GM18858 (cell line): ENCODE results near the gene ARL5A.
"Not testable (repeated sequence)": the region's sequence is repeated elsewhere in the genome, so short reads cannot be mapped to it uniquely, and the experiment has no call there.

Source experiments
- ATAC-seq: cut with Tn5 transposase; IDR thresholded peaks from one replicate; pipeline ENCODE4 v1.9.1; 2021; ENCODE audit not compliant: unreplicated experiment

The ARL5A gene

GRCh38 chr2:151799886-151800292, 28.3 kb downstream of the ARL5A start:
- no peak for ATAC-seq

DNA sequence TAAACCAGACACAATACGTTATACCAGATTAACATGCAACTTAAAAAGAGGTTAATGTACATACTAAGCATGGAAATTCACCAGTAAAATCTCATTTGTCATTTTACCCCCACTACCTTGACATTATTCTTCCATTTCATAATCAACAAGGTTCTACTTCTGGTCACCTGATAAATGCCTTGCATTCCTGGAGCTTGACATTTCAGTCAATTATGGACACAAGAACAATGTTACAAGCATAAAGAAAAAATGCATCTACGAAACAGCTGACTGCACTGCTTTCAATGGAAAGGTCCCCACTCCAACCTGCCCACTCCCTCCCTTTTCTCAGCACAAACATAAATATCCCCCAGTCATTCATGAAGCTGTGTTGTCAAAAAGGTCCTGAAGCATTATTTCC, 31.4 kb downstream of the ARL5A start:
- no peak for ATAC-seq

GRCh38 chr2:151795646-151796240, 32.5 kb downstream of the ARL5A start:
- no peak for ATAC-seq

GRCh38 chr2:151794422-151794821, 33.8 kb downstream of the ARL5A start:
- ATAC-seq = not testable (repeated sequence)

DNA sequence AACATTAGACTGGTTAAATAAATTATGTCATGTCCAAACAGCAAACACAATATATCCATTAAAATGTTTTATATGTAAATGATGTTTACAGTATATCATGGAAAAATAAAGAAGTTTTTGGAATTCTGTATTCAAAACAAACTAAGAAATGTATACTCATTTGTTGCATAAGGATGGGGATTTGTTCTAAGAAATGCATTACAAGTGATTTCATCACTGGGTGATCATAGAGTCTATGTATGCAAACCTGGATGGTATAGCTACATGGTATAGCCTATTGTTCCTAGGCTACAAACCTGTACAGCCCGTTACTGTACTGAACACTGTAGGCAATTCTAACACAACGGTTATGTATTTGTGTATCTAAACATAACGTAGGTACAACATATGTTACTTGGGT, 35.1 kb downstream of the ARL5A start:
- no peak for ATAC-seq

- no peak for ATAC-seq
These were observed 35.6 kb downstream of the ARL5A start for GRCh38 chr2:151792589-151792988.

GRCh38 chr2:151791545-151791944, 36.7 kb downstream of the ARL5A start:
- ATAC-seq = no peak

GRCh38 chr2:151790689-151791088, 37.5 kb downstream of the ARL5A start:
- no peak for ATAC-seq

GRCh38 chr2:151789055-151789834, 39.0 kb downstream of the ARL5A start:
- no peak for ATAC-seq

- no peak for ATAC-seq
These were observed 41.7 kb downstream of the ARL5A start for GRCh38 chr2:151786483-151786882.

DNA sequence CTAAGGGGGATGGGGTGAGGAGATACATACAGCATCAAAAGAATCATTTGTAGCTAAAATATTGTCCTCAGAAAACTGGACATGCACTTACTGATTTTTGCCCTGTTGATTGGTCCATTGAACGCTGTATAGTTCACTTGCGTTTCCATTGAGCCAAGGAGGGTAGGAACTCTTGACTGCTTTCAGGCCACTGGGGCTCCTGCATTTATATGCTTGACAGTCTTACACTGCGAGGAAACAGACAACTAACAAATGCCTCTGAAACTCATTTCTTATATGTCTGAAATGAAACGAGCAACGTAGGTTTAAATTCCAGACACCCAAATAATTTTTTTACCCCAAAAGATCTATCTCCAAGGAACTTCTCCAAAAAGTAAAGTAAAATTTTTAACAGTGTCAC, 42.1 kb downstream of the ARL5A start:
- ATAC-seq = no peak

DNA sequence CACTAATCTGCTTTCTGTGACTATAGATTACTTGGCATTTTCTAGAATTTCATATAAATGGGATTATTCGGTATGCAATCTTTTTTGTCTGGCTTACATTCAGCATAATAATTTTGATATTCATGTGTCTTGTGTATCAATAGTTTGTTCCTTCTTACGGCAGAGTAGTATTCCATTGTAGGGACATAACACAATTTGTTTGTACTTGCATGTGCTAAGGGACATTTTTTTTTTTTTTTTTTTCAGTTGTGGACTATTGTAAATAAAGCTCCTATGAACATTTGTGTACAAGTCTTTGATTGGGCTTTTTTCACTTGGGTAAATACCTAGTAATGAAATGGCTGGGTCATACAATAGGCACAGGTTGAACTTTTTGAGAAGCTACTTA, 45.1 kb downstream of the ARL5A start:
- no peak for ATAC-seq

GRCh38 chr2:151782378-151783132, 45.7 kb downstream of the ARL5A start:
- no peak for ATAC-seq

- ATAC-seq = no peak
These were observed 46.6 kb downstream of the ARL5A start for GRCh38 chr2:151781642-151782041.

DNA sequence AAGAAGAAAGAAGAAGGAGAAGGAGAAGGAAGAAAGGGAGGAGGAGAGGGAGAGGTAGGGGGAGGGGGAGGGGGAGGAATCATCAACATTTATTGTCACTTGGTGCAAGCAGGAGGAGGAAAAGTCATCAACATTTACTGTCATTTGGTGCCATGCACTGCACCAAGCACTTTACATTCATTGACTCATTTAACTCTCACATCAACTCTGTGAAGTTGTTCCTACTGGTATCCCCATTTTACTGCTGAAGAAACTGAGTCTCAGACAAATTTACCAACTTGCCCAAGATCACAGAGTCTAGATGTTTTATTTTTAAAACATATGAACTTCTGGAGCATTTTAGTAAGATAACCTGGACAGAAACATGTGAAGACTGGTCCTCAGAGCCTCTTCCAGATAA, 47.3 kb downstream of the ARL5A start:
- ATAC-seq = no peak

DNA sequence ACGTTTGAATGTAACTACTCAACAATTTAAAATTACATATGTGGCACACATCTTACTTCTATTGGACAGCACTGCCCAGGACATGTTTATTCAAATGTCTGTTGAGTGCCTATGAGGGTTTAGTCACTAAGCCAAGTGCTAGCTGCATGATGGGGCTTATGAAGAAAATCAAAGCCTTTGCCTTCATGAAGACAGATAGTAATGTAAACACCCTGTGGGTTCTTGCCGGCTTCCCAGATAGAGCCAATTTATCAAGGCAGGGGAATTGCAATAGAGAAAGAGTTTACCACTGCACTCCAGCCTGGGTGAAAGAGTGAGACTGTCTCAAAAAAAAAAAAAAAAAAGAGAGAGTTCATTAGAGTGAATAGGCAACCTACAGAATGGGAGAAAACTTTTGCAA, 50.3 kb downstream of the ARL5A start:
- ATAC-seq = no peak

GRCh38 chr2:151777487-151777886, 50.7 kb downstream of the ARL5A start:
- ATAC-seq = no peak

- ATAC-seq = no peak
These were observed 51.9 kb downstream of the ARL5A start for GRCh38 chr2:151776367-151776766.

- no peak for ATAC-seq
These were observed 53.0 kb downstream of the ARL5A start for GRCh38 chr2:151775057-151775740.

DNA sequence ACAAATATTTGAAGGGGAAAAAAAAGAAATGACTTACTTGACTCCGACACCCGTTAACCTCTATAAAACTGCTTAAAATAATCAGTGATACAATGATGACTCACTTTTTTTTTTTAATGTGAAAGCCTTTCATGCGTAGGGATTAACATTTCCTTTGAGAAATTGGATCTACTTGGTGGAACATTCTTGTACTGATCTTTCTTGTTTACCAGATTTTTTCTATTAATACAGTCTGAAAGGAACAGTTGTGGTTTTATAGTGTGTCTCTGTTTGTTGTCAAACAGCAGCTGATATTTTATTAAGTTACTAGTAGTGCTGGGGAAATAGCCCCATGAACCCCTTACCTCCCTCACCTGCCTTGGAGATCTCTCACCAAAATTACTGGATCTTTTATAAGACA, 53.7 kb downstream of the ARL5A start:
- no peak for ATAC-seq

DNA sequence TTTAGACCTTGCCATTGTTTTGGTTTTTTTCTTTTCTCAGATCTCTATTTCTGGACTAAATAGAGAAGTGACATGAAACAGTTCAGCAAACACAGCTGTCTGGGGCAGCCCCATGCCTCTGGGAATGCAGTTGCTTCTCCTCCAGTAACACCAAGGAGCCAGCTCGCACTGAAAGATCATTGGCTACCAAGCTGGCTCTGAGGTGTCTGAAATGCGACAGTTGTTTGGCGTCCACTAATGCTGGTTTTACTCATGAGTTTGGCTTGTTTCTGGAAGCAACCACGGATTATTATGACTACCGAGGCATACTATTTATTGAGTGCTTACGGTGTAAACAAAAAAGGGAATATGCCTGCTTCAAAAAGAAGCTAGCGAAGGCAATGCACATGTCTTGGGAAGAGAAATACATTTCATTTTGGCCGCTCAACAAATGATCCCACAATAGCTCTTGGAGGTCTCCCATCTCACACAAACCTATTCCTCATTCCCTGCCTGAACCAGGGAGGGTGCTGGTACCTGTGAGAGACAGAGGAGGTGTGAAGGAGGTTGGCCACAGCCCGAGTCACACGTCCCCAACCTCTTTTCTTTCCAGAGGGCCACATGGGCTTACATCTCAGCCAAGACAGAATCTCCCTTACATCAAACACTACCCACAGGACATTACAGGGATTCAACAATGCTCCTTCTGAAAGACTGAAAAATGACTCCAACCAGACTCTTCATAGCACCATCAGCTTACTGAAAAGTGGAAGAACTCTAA, 56.4 kb downstream of the ARL5A start:
- peak; percentile 96 for ATAC-seq
